ENCODE results near the gene CRLF2. TPM values are rescaled to one million over a fixed set of nuclear protein-coding genes. Genes with fewer than 3 reads are reported as not detected.

The CRLF2 gene
- total RNA-seq, 1 donor from 2014 or later = not detected

- DNase-seq = no peak
- Histone ChIP-seq H3K27ac (replicated peaks) (no peak overlapping the region), H3K27me3 (ENCODE audit: low read depth) (peaks cover 33% of the 10 kb centered on the region), H3K36me3 (no peaks in the 10 kb centered on the region), H3K4me1 (no peaks in the 10 kb centered on the region), H3K9me3 (replicated peaks) (no peaks in the 10 kb centered on the region), H3K4me3 (no peak overlapping the region)
- intact Hi-C loops (cut with micrococcal nuclease) = no loop called here
- no peak for TF ChIP-seq CTCF (IDR thresholded peaks at IDR 0.05; ENCODE audit: borderline replicate concordance)
These were observed 68.2 kb downstream of the CRLF2 start for GRCh38 chrX:1144293-1144692.

Other genes starting within 250 kb of the CRLF2 start
- 2.0 TPM for gene CSF2RA, start 56.2 kb upstream of the CRLF2 start, total RNA-seq
- 6.9 TPM for gene IL3RA, start 124.1 kb upstream of the CRLF2 start, total RNA-seq
- gene SLC25A6, start 179.5 kb upstream of the CRLF2 start, total RNA-seq = 158 TPM
- 36.5 TPM for gene ASMTL, start 240.3 kb upstream of the CRLF2 start, total RNA-seq

Data from left ventricle myocardium inferior (tissue), 1 donor.